DMS153 (cell line): Measurements from ENCODE around the gene FDX2.

Experiments
- DNase-seq: peaks from one replicate; lab custom pipeline; 2025; lab: John Stamatoyannopoulos, UW

FDX2 gene

GRCh38 chr19:10332965-10333757, 17.3 kb upstream of the FDX2 start, which contains the start of gene RAVER1:
TSS of gene RAVER1 (minus strand) at chr19:10333529. CDS start at chr19:10333507, 22 bp downstream.
- DNase-seq = peak; percentile 95

- DNase-seq = no peak
These were observed 16.5 kb upstream of the FDX2 start for GRCh38 chr19:10332158-10332964.

- no peak for DNase-seq
These were observed 13.7 kb upstream of the FDX2 start for GRCh38 chr19:10329555-10329954.

GRCh38 chr19:10328558-10329429, 13.0 kb upstream of the FDX2 start:
- no peak for DNase-seq

- DNase-seq = no peak
These were observed 12.0 kb upstream of the FDX2 start for GRCh38 chr19:10327793-10328192.

DNA sequence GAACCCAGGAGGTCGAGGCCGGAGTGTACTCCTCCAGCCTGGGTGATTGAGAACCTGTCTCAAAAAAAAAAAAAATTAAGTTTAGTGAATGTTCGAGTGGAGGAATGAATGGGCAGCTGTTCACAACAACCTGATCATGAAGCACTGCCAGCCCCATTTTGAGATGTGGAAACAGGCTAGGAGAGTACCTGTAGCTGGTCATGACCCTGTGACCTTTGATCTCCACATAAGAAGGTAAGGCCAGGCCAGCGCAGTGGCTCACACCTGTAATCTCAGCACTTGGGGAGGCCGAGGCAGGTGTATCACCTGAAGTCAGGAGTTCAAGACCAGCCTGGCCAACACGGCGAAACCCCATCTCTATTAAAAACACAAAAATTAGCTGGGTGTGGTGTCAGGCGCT, 9.9 kb upstream of the FDX2 start:
- no peak for DNase-seq

DNA sequence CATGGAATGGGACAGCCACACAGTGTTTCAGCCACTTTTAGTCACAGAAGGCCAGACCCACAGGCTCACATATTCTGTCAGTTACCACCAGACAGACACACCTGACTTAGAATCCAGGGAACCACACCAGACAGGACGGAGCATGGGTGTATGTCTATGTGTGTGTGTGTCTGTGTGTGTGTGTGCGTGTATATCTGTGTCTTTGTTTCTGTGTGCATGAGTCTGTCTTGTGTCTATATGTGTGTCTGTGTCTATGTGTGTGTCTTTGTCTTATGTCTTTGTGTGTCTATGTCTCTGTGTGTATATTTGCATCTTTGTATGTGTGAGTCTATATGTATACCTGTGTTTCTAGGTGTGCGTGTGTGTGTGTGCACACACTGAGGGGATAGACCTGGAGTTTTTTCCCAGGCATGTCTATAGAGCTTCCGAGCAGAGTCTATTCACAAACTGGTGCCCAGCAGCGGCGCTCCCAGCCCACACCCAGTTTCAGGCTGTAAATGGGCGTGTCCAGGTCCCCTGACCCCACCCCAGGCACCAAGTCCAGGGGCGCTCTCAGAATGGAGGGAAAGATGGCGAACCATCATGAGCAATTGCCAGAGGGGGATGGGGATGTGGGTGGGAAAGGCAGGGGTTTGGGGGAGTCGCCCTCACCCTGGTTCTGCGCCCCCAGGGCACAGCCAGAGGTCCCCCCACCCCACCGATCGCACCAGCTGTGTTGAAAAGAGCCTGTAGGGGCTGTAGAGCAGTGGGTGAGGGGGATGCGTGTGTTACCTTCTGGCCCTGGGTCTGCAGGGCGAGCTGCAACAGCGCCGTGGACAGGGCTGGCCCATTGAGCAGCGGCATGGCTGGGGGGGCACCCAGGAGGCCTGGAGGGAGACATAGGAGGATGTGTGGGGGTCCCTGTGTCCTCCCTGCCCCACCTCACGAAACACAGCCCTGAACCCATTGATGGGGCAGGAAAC, 6.3 kb upstream of the FDX2 start:
- DNase-seq = no peak

DNA sequence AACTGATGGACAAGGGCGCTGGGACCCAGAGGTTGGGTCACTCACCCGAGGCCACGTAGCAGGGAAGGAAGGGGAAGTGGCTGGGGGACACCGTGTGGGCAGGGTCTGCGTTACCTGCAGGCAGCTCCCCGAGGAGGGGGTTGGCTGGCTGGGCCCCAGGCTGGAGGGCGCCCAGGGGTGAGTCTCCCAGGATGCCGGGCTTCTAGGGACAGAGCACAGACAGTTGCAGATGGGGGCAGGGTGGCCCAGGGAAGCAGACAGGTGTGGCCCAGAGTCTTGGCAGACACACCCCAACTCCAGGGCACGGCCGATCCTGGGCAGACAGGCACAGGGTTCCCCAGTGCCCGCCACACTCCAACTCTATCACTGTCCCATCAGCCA, 5.6 kb upstream of the FDX2 start:
- no peak for DNase-seq

DNA sequence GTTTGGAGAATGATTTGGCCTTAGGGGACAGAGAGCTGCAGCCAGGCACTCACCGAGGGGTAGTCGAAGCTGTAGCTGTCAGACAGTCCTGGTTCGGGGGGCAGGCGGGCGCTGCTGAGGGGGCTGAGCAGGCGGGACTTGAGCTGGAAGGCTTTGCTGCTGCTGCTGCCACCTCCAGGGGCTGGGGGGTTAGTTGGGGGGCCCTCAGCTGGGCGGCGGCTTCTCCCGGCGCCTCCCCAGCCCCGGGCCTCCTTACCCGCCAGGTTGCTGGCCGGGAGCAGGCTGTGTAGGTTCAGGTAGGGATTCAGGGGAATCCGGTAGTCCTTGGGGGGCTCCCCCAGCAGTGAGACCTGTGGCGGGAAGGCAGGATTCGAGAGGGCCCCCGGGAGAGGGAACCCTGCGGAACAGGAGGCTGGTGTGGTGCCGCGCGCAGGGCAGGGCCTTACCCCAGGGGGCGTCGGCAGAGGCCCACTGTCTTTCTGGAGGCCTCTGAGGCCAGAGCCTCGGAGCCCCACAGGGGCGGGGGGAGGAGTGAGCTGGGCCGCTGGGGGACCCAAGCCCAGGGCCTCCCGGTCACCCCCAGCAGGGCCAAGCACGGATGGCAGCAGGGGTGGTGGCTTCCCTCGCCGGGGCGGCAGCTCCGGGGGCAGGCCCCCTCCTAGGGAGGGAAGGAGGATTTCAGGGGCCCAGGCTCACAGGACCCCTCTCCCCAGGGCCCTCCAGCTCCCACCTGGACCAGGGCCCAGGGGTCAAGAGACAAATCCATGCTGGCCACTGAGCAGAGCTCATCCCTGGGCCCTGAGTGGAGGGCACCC, 5.0 kb upstream of the FDX2 start:
- no peak for DNase-seq

- DNase-seq = no peak
These were observed 3.2 kb upstream of the FDX2 start for GRCh38 chr19:10318807-10319682.

- DNase-seq = no peak
These were observed 2.1 kb upstream of the FDX2 start for GRCh38 chr19:10317857-10318462.

GRCh38 chr19:10317045-10317856, 1.4 kb upstream of the FDX2 start:
- no peak for DNase-seq

GRCh38 chr19:10316229-10317044, 622 bp upstream of the FDX2 start:
- DNase-seq = no peak

DNA sequence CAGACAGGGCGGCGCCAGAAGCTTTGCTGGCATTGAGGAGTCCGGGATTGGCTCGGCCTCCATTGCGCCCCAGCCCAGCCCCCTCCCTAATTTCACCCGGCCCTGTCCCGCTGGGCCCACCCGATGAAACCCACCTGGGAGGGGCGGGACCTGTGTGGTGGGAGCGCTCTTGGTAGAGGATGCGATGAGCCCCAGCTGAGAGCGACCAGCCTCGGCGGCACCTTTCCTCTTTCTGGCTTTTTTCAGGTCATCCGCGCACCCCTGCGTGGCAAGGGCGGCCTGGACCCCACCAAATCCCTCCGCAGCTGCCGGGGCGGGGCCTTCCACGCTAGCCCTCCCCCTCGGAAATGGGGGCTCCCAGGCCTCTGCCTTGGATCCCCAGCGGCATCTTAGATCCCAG, 6.4 kb downstream of the FDX2 start, which contains the start of gene ZGLP1:
ZGLP1 (minus strand) TSS at position 393 of the 400 bp plus-strand sequence.
- no peak for DNase-seq

DNA sequence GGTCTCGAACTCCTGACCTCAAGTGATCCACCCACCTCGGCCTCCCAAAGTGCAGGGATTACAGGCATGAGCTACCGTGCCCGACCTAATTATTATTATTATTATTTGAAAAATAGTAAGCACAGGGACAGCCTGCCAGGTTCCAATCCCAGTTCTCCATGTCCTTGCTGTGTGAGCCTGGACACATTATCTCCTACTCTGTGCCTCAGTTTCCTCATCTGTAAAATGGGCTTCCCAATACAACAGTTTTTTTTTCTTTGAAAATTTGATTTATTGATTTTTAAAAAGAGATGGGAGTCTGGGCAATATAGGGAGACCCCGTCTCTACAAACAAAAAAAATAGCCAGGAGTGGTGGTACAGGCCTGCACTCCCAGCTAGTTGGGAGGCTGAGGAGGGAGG, 9.5 kb downstream of the FDX2 start:
- DNase-seq = no peak

DNA sequence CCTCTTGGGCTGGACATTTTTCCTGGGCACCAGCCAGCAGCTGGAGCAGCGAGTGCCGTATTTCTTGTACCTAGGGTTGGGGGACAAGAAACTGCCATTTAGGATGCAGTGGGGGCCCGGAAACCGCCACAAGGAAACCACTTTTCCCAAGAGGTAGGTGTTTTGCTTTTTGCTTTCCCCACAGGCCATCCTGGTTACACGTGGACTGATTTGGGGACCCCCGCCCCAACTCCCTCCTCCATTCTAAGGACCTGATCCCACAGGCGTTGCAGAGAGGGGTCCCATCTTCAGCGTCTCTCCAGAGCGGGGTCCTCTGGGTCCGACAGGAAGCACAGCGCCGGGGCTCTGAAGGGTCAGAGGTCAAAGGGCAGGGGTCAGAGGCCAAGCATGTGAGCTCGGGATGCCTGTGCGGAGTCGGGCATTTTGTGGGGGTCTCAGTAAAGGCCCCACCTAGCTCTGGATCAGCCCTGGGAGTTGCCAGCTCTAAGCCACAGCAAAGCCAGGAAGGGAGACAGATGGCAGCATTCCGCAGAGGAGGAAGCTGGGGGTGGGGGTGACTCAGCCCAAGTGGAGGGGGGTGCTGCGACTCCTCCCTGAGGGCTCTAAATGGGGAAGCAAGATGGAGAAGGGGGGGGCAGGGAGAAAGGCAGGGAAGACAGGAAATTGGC, 10.5 kb downstream of the FDX2 start:
- no peak for DNase-seq
